Hematopoietic multipotent progenitor cell treated with erythropoietin and hydrocortisone succinate and interleukin-3 and kit ligand, for 4 days (in vitro differentiated cells): Measurements from ENCODE around the gene SLPI.

Experiments
- DNase-seq: peaks from one replicate; pipeline ENCODE4 v3.0.0-alpha.2; 2015

Gene SLPI

GRCh38 chr20:45211569-45212474 lies 42.5 kb downstream of the SLPI start:
- no peak for DNase-seq

DNA sequence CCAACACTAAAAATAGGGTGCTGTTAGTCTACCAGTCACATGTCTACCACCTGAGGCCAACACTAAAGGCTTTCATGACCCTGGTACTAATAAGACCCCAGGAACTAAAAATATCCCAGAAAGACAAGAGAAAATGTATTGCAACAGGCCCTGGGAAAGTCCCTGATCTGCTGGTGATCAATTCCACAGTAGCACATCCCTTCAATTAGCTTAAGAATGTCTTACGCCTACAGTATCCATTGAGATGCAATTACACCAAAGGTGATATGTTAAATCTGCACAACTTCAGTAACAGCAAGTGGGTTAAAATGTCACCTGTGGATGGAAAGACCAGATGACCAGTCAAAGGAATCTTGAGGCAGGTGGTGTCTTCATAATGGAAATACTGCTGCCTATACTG lies 44.4 kb downstream of the SLPI start:
- no peak for DNase-seq

DNA sequence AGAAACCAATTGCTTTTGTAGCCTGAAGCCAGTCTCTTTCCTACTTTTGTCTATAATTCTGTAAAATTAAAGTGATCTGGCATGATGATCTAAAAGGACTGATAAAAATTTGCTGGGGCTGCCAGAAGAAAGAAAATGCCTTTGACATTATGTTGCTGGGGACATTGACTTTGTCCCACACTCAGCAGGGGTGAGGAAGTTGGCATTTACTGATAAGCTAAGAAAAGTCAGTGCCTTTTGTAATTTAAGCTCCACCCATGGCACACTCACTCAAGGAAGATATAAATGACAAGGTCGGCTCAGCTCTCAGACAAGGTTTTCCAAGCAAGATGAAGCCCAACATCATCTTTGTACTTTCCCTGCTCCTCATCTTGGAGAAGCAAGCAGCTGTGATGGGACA lies 47.6 kb downstream of the SLPI start, which contains the start of gene SEMG1:
TSS of gene SEMG1 (plus strand) at position 309 of the 400 bp plus-strand sequence. CDS start at position 330, 21 bp downstream.
- peak; percentile 77 for DNase-seq
